GM19324 (cell line): ENCODE data around the gene COL1A2.

Experiments used
- ATAC-seq: cut with Tn5 transposase; IDR thresholded peaks from one replicate; pipeline ENCODE4 v1.9.1; 2021; ENCODE audit warnings: mild to moderate bottlenecking, moderate library complexity; ENCODE audit not compliant: unreplicated experiment, low FRiP score

COL1A2 gene

DNA sequence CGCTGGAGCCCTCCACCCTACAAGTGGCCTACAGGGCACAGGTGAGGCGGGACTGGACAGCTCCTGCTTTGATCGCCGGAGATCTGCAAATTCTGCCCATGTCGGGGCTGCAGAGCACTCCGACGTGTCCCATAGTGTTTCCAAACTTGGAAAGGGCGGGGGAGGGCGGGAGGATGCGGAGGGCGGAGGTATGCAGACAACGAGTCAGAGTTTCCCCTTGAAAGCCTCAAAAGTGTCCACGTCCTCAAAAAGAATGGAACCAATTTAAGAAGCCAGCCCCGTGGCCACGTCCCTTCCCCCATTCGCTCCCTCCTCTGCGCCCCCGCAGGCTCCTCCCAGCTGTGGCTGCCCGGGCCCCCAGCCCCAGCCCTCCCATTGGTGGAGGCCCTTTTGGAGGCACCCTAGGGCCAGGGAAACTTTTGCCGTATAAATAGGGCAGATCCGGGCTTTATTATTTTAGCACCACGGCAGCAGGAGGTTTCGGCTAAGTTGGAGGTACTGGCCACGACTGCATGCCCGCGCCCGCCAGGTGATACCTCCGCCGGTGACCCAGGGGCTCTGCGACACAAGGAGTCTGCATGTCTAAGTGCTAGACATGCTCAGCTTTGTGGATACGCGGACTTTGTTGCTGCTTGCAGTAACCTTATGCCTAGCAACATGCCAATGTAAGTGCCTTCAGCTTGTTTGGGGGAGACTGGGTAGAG is at the start of gene COL1A2:
Gene COL1A2 (plus strand): TSS at position 459 of the 704 bp plus-strand sequence. CDS start 137 bp downstream, at position 596.
- no peak for ATAC-seq

DNA sequence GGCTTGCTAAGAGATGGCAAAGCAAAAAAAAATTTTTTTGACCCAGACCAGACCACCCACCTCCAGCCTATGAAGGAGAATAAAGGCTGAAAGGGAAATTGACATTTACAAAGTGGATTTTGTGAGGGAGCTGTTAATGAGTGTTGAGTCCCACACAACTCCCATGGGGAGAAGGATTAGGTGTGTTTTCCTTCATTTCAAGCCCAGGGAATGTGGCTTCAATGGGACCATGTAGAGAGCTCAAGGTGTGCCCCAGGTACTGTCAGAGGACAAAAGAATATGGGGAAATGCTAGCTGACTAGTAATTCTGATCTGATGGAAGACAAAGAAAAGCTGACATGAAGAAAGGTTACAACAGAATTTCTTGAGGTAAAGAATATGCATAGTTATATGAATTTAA is 48.8 kb upstream of the COL1A2 start:
- no peak for ATAC-seq

DNA sequence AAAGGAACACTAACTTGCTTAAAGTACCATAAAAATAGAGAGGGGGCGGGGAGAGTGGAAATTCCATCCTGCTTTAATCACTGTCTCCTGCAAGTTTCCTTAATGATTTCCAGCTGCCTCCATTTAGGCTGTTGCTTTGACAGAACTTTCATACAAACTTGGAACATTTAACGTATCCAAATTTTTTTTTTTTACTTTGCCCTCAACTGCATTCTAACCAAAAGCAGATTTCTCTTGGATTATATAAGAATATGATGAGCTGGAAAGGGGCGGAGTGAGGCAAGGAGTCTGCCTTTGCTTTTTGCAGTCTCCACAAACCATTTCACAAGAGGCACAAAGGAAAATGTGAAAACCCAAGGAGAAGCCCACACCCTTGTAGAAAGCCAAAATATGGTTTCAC is 46.6 kb upstream of the COL1A2 start:
- ATAC-seq: no peak

DNA sequence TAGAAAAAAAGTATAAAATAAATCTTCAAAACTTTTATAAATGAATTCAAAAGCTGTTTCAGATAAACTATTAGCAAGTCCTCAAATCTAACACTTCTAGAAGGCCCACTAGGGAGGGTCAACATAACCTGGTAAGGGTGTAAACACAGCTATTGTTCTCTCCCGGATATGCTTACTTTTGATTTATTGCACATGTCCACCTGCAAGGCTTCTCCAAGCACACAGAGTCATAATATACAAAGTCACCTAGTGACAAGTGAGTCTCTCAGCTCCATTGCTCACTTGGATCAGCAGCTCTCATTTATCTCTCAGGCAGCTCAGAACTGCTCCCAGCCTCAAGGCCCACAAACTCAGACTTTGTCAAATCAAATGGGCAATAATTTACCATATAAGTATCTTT is 44.0 kb upstream of the COL1A2 start:
- ATAC-seq: no peak

DNA sequence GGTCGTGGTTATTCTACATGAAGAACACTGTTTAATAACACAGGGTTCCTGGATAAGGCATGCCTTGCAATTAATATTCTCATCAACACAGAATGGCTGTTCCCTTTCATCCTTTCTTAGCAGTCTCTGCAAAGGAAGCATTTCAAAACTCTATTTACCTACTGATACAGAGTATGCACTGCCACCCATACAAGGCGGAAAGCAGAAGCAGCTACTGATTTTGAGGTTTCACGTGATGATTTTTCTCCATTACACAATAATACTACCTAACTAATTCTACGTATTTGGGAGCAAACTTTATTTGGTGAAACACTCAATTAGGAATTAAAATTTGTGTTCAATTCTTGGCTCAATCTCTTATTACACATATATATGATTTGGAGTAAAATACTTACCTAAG is 43.0 kb upstream of the COL1A2 start:
- no peak for ATAC-seq

DNA sequence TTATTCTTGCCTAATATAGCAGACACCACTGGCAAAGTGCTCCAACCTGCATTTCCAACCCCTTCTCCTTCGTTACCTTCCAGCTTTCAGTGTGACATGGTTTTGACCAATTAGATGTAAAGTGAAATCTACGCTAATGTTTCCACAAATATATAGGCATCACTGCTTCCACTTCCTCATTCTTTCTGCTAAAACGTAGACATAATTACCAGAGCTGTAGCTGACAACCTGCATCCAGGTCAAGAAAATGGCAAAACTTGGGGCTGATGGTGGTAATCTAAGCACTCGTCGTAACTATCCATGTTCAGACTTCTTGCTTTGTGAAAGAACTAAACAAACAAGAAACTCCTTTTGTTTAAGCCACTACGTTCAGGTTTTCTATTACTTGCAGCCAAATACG is 41.8 kb upstream of the COL1A2 start:
- no peak for ATAC-seq

DNA sequence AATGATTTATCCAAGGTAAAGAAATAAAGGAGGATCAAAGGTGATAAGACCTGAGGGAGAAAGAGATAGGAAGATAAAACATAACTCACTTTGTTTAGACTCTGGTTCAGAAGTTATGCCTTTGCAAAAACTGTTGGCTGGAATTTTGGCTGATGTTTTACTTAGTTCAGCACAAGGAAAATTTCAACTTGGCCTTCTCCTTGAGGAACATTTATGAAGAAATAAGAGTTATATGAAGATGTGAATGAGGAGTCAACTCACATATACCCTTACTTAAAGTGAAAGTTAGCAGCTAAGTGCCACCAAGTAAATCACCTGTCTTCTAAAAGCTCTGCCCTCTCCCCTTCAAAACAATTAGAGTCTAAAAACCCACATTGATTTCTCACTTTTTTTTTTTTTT is 39.7 kb upstream of the COL1A2 start:
- no peak for ATAC-seq

DNA sequence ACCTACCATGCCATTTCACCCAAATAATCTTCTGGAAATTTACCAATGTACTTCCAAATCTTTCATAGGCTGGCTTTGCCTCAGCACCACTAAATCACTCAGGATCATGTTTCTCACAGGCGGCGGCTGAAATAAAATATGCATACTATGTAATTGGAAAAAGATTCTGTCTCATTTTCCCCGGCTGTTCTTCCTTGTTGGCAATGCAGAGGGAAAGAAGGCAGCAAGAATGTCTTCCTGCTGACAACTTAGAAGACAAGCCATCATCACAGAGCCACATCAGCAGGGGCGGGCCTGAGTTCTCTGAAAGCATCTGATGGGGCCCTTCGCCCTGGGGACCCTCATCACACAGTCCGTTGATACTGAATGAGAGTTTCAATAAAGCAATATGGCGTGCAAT is 39.2 kb upstream of the COL1A2 start:
- ATAC-seq: no peak

DNA sequence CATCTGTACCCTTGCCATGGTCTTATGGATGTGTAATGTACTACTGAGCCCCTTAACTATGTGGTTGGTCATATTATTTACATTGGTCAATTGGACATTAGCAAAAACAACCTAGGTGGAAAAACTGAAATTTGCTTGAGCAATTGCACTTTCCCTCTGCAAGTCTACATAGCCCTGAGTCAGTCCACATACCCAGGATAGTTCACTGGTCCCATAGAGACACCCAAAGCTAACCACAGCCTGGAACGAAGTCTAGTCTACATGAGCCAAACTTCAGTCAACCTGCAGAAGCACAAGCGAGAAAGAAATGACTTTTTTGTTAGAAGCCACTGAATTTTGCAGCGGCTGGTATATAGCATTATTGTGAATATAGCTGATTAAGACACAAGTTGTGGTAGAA is 37.6 kb upstream of the COL1A2 start:
- ATAC-seq: no peak

DNA sequence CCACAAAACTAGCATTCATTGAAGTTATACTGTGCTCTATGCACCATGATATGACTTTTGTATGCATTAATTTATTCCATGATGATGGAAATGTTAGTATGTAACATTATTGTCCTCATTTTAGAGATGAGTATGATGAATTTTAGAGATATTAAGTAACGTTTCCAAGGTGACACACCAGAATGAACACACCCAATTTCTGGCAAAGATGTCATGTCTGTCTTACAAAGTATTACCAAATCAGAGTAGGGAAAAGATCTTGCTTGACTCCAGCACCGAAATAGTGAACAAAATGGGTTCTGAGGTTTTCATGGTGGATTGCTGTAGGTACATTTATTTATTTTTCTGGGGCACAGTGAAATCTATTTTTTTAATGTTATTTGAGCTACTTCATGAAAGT is 33.8 kb upstream of the COL1A2 start:
- ATAC-seq: no peak

DNA sequence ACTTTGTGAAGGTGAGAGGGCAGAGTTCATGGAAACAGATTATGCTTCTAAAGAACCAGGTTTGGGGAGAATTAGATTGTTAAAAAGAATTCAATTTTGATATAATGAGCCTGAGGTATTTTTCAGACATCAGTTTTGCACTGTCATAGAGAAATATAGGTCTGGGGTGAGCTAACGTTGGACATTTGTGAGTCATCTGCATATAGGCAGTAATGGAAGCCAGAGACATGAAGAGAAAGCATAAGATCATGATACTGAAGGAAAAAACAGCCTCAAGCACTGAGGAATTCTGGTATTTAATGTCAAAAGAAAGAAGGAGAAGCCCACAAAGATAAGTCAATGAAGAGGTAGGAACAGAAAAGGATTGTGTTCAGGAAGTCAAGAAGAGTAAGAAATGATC is 32.4 kb upstream of the COL1A2 start:
- ATAC-seq: no peak

DNA sequence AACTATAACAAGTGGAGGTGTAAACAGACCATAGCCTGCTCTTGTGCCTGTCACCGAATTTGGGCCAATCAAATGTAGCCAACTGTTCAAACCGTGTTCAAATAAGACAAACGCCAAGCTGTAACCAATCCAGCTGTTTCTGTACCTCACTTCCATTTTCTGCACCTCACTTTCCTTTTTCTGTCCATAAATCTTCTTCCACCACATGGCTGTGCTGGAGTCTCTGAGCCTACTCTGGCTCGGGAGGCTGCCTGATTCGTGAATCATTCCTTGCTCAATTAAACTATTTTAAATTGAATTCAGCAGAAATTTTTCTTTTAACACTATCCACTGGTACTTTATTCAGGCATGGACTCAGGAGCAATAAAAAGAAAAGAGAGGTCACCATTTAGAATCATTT is 29.9 kb upstream of the COL1A2 start:
- ATAC-seq: no peak

DNA sequence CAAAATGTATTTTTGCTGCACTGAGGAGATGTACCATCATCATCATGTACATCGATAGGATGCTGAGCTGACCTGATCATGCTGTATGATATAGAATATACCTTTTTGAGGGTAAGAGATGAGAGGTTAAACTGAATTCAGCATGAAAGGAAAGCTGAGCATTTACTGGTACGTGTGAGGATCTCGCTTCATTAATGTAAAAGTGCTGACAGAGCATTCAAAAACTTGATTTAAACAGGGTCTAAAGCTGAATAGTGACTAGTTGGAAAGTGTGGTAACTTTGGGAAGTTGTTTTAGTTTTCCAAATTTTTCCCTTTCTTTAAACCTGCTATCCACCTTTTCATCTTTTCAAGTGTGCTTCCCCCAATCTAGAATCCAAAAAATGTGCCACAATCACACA is 28.5 kb upstream of the COL1A2 start:
- no peak for ATAC-seq

DNA sequence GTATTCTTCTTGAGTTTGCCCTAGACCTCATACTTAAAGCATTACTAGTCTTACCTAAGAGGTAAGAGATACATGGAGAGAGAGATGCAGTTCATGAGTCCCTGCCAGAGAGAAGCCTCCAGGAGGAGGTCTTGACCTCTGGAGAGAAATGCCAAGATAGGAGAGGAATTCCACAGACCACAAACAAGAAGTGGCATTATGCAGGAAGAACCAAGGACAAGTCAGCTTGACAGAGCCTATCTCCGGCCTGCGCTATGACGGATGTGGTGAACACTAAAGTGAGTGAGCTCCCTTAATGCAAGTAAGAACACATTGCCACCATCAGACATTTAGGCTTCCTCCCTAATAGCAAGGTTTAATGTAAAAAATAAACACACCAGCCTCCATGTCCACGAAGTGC is 27.9 kb upstream of the COL1A2 start:
- ATAC-seq: no peak

DNA sequence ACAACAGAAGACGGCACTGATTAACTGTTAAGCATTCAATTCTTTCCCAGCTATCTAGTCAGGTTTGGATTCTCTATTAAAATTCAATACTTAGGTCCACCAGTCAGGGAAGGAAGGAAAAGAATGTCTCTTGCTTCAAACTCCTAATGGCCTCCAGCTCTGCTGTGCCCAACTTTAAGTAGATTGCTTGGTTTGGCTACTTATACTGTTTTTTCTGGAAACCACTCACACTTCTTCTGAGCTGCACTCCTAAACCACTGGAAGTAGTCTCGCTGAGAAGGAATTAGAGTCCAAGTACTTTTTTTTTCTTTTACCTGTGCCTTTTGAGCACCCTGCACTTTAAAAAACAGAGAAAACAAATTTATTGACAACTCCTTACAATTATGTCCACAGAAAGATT is 26.7 kb upstream of the COL1A2 start:
- ATAC-seq: no peak

DNA sequence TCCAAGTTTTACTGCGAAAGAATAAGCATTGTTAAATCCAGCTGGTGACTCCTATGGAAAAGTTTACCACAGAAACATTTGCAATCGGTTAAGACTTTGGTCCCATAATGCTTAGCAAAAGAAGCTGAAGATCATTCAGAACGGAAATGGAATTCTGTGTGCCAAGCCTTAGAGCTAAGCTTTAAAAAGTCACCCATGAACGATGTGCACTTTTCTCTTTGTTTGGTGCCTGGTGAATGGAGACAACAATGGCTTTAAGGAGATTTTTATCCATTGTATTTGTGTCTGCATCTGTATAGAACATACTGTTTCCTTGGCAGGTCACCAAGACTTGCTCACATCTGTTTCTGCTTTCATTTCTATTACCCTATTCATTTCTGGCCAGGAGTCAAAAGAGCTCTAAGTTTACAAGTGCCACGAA is 26.3 kb upstream of the COL1A2 start:
- no peak for ATAC-seq

DNA sequence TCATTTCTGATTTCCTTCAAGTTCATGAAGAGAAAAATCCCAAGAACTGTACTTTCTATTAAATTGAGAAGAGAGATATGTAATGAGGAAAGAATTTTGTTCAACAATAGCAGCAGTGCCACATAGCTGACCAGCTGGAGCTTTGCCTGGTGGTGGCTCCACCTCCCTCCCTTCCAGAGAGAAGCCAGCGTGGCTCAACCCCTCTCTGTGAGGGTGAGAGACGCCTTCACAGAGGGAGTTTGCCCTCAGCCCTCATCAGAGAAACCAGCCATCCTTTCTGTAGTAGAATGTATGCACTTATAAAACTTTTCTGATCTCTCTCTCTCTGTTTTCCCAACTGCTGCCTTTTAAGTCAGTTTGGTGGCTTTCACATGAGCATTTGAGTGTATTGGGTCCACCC is 20.5 kb upstream of the COL1A2 start:
- ATAC-seq: no peak

DNA sequence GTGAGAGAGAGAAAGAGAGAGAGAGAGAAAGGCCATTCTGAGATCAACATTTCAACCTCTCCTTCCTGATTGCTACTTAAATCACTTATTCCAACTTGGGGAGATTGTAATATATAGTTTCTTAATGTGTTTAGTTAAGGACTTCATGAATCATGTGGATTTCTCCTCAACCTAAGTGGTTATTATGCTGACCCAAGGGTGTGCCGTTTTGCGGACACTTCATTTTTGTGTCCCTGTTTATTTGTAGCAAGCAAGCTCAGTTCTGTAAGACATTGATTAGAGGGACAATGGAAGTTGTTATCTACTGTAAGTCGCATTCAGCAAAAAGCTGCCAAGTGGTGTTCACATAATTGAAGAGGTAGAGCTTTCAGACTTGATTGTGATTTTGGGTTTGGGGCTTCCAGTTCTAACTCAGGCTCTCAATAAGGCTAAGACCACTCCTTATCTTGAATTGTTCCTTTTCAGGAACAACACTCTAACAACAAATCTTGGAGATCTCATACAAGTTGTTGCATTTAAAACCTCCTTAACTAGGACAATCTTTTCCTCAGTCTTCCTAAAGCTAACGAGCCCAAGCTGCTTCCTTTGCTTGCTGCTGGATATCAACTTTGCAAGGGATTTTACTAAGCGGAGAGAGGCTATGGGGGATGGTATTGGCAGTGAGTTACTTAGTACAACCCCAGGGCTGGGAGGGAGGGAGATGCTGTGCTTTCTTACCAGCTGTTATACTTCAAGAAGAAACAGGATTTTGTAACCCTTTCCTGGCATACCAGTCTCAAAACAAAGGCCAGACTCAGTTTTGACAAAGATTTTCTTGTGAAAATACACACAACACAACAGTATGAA is 19.8 kb upstream of the COL1A2 start:
- no peak for ATAC-seq

DNA sequence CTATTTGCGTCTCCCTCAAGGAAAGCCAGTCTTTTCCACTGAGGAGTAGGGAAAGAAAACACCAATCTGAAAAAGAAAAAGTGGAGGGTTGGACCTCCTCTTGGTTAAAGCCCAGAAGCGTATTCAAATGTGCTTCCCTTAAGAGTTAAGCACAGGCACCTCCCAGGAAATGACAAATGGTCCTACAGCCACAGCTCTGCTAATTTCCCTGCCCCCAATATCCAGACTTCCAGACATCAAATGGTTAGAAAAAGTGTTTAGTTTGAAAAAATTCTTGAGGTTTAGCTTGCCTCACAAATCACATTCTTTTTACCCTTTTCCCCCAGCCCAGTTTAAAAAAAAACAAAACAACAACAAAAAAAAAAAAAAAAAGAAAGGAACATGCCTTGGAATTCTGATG is 19.0 kb upstream of the COL1A2 start:
- no peak for ATAC-seq

DNA sequence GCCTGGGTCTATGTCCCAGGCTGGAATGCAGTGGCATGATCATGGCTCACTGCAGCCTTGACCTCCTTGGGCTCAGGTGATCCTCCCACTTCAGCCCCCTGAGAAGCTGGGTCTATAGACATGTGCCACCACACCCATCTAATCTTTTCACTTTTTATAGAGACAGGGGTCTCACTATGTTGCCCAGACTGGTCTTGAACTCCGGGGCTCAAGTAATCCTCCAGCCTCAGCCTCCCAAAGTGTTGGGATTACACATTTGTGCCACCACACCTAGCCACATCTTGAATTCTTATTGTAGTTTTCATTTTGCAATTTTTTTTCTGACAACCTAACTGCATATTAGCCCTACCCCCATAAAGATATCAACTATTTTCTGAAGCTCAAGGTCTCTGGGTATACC is 18.4 kb upstream of the COL1A2 start:
- ATAC-seq: no peak

DNA sequence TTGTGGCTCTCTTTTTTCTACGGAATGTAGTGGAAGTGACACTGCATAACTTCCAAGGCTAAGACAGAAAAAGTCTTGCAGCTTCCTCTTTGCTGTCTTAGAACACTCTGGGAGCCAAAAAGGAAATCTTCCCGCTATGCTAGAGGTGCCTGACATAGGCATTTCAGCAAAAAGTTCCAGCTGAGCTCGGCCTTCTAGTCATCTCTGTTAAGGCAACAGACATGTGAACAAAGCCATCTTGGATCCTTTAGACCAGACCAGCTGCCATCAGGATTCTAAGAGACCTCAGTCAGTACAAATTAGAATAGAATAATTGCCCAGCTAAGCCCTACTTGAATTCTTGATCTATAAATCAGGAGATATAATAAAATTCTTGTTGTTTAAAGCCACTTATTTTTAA is 16.3 kb upstream of the COL1A2 start:
- no peak for ATAC-seq

DNA sequence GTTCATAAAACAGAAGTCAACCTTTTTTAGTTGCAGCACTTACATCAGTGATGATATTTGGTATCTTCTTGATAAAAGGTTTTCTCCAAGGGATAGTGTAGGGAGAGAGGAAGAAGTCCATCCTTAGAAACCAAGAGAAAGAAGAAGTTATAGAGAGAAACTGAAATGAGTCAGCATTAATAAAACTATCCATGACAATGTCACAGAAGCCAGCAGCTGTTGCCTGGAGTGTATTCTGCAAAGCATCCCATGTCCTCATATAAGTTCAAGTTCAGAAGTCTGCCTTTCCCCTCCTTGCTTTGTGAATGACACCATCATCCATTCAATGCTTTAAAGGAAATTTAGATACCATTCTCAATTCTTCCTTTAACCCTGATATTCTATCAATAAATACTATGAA is 14.4 kb upstream of the COL1A2 start:
- no peak for ATAC-seq
